Uterus (tissue), 2 donors: ENCODE results near the gene TCF19.
"Not testable (repeated sequence)": the region's sequence is repeated elsewhere in the genome, so short reads cannot be mapped to it uniquely, and the experiment has no call there.

ENCODE experiments used
- POLR2A ChIP-seq, 2 donors: fragments of 450-650 bp; IDR thresholded peaks; one replicate each; pipeline ENCODE4 v1.6.1; 2016; ENCODE audit warnings: antibody characterized with exemption in 2 of 2, mild to moderate bottlenecking in 1 of 2, moderate library complexity in 1 of 2
- TF ChIP-seq, protein P1 (sequence below), 4 experiments: fragments of 200-600 bp in 2 of 4; fragments of 450-650 bp in 2 of 4; sonication (generic) in 2 of 4; IDR thresholded peaks; one replicate each; pipeline ENCODE4 v1.5.1; 2016 to 2019; ENCODE audit warnings: antibody characterized with exemption in 4 of 4, mild to moderate bottlenecking in 2 of 4, moderate library complexity in 1 of 4

DNA sequence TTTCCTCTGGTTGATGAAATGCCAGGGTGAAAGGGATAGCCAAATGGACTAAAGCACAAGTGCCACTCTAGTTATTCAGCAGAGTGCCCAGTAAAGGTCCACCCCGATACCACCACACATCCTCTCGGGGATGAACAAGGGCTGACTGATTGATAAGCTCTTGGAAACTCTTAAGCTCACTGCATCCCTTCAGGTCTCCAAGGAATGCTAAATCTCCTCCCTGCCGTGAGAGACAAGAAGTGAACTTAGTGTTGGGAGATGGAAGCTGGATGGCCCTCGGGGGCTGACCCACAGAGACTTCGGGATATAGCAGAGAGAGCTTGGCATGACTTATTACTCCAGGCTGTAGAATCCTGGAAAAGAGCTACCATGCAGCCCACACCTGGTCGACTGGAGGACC, 25.5 kb downstream of the TCF19 start:
- TF ChIP-seq, protein P1, sequence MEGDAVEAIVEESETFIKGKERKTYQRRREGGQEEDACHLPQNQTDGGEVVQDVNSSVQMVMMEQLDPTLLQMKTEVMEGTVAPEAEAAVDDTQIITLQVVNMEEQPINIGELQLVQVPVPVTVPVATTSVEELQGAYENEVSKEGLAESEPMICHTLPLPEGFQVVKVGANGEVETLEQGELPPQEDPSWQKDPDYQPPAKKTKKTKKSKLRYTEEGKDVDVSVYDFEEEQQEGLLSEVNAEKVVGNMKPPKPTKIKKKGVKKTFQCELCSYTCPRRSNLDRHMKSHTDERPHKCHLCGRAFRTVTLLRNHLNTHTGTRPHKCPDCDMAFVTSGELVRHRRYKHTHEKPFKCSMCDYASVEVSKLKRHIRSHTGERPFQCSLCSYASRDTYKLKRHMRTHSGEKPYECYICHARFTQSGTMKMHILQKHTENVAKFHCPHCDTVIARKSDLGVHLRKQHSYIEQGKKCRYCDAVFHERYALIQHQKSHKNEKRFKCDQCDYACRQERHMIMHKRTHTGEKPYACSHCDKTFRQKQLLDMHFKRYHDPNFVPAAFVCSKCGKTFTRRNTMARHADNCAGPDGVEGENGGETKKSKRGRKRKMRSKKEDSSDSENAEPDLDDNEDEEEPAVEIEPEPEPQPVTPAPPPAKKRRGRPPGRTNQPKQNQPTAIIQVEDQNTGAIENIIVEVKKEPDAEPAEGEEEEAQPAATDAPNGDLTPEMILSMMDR (IDR thresholded peaks at IDR 0.05): not testable (repeated sequence)
- TF ChIP-seq POLR2A (IDR thresholded peaks at IDR 0.05): not testable (repeated sequence)
